ENCODE results near the gene EXOSC10. TPM values are rescaled to one million over a fixed set of nuclear protein-coding genes. Genes with fewer than 3 reads are reported as not detected.
"Not testable (repeated sequence)": the region's sequence is repeated elsewhere in the genome, so short reads cannot be mapped to it uniquely, and the experiment has no call there.

EXOSC10 gene
- total RNA-seq, 1 donor from 2014 or later = 17.1 TPM

- no peak for DNase-seq
- Histone ChIP-seq H3K27me3 (ENCODE audit: low read depth) (peaks cover 8% of the 10 kb centered on the region), H3K9me3 (replicated peaks) (no peaks in the 10 kb centered on the region), H3K4me3 (no peak overlapping the region), H3K36me3 (peaks cover 24% of the 10 kb centered on the region), H3K4me1 (peaks cover 6% of the 10 kb centered on the region), H3K27ac (replicated peaks) (no peak overlapping the region)
- TF ChIP-seq CTCF (IDR thresholded peaks at IDR 0.05; ENCODE audit: borderline replicate concordance) = no peak
- intact Hi-C loops (cut with micrococcal nuclease) = no loop called here
Observed at GRCh38 chr1:11051781-11052511, 47.7 kb downstream of the EXOSC10 start.

GRCh38 chr1:11051121-11051520 is 48.5 kb downstream of the EXOSC10 start:
- intact Hi-C loops (cut with micrococcal nuclease); H3K4me3 ChIP-seq; H3K4me1 ChIP-seq; H3K27ac ChIP-seq (replicated peaks); H3K9me3 ChIP-seq (replicated peaks); H3K27me3 ChIP-seq (ENCODE audit: low read depth); DNase-seq: not testable (repeated sequence)
- H3K36me3 ChIP-seq = peaks cover 16% of the 10 kb centered on the region

- Histone ChIP-seq H3K27me3 (ENCODE audit: low read depth) (no peaks in the 10 kb centered on the region), H3K36me3 (no peaks in the 10 kb centered on the region), H3K27ac (replicated peaks) (no peak within 1 kb of the TSS), H3K9me3 (replicated peaks) (no peaks in the 10 kb centered on the region), H3K4me1 (no peaks in the 10 kb centered on the region), H3K4me3 (no peak within 1 kb of the TSS)
- intact Hi-C loops (cut with micrococcal nuclease) = no loop called here
- no peak for TF ChIP-seq CTCF (IDR thresholded peaks at IDR 0.05; ENCODE audit: borderline replicate concordance)
- DNase-seq = no peak
Observed at GRCh38 chr1:11046625-11047365, 52.9 kb downstream of the EXOSC10 start, which contains the start of gene MASP2. TSS of gene MASP2 (minus strand) at chr1:11047239. CDS start at chr1:11047207, 32 bp downstream.

GRCh38 chr1:11046270-11046566 is 53.5 kb downstream of the EXOSC10 start:
- Histone ChIP-seq H3K9me3 (replicated peaks) (no peaks in the 10 kb centered on the region), H3K27ac (replicated peaks) (no peak overlapping the region), H3K27me3 (ENCODE audit: low read depth) (no peaks in the 10 kb centered on the region), H3K36me3 (no peaks in the 10 kb centered on the region), H3K4me3 (no peak overlapping the region), H3K4me1 (no peaks in the 10 kb centered on the region)
- no peak for TF ChIP-seq CTCF (IDR thresholded peaks at IDR 0.05; ENCODE audit: borderline replicate concordance)
- DNase-seq = no peak
- intact Hi-C loops (cut with micrococcal nuclease) = no loop called here

GRCh38 chr1:11045428-11046269 is 54.0 kb downstream of the EXOSC10 start:
- TF ChIP-seq CTCF (IDR thresholded peaks at IDR 0.05; ENCODE audit: borderline replicate concordance) = no peak
- Histone ChIP-seq H3K36me3 (no peaks in the 10 kb centered on the region), H3K9me3 (replicated peaks) (no peaks in the 10 kb centered on the region), H3K27me3 (ENCODE audit: low read depth) (no peaks in the 10 kb centered on the region), H3K4me3 (no peak overlapping the region), H3K27ac (replicated peaks) (no peak overlapping the region), H3K4me1 (no peaks in the 10 kb centered on the region)
- DNase-seq = no peak
- intact Hi-C loops (cut with micrococcal nuclease) = no loop called here

All from left ventricle myocardium inferior (tissue), 1 donor.